CD4-positive, alpha-beta T cell treated with Interleukin-6 at 100 ng/mL for 8 hours (primary cell): ENCODE data around the gene WDR17.

Experiments
- DNase-seq: peaks from one replicate; pipeline ENCODE4 v3.0.0-alpha.2; 2020; ENCODE audit warnings: mixed read lengths, low spot score

Gene WDR17

DNA sequence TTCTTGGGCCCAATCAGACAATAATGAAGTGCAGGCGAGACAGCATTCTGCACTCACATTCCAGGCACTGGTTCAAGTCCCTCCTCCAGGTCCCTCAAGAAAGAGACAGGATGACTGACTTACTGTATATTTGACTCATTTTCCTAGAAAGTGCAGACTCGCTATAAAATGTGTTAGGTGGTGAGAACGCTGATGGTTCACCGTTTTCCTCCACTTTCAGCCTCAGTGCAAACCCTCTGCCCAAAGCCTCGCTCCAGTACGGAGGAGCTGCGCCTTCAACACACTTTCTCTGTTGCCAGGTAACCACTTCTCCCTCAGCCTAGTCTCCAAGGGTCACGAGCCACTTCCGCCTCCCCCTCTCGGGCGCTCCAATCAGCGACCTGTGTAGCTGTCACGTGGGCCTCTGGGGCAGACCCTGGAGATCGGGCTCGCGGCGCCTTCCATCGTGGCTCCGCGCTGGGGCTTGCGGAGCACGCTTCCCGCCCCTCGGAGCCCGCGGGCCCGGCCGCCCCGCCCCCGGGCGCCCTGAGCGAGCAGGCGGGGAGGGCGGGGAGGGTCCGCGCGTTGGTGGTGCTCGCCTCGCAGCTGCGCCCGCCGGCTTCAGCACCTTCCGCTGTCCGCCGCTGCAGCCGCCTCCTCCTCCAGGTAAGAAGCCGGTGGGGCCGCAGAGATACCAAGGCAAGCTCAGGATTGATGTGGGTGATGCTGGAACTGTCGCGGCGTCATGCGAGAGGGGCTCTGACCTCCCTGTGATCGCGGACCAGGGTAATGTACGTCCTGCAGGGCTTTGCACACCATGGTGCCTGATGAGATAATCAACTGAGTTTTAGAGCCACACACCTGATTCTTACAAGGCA is at the start of gene WDR17:
WDR17 (plus strand) TSS at position 407 of the 857 bp plus-strand sequence. CDS start 45,740 bp downstream, outside the sequence.
- DNase-seq: peak; percentile 75

DNA sequence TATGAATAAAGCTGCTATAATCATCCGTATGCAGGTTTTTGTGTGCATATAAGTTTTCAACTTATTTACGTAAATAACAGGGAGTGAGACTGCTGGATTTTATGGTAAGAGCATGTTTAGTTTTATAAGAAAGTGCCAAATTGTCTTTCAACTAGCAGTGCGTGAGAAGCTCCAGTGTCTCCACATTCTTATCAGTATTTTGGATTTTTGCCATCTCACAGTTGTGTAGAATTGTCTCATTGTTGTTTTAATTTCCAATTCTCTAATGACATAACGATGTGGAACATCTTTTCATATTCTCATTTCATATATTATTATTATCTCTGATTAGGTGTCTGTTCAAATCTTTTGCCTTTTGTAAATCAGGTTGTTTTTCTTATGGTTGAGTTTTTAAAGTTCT is 49.0 kb upstream of the WDR17 start:
- no peak for DNase-seq

DNA sequence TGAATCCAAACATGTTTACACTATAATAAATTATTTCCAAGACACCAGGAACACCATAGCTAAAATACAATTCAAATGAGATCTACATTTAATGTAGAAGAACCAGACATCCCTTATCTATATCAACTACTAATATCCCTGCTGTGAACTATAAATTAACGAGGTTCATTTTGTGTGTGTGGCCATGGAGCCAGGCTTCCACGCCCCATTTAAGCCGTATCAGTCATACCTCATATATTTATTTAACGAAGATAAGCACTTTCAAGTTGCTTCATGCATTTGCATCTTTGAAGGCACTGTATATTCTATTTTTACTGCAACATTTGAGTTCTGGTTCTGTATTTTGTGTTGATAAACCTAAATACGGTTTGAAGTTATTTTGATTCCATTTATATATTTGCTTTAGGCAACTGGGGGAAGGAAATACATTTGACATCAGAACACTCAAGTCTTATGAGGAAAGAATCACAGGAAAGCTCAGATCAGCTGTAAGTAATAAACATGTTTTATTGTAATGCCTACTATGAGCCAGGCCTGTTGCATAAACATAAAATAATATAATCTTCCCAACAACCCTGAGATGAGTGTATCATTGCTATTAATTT is 45.1 kb upstream of the WDR17 start:
- no peak for DNase-seq

DNA sequence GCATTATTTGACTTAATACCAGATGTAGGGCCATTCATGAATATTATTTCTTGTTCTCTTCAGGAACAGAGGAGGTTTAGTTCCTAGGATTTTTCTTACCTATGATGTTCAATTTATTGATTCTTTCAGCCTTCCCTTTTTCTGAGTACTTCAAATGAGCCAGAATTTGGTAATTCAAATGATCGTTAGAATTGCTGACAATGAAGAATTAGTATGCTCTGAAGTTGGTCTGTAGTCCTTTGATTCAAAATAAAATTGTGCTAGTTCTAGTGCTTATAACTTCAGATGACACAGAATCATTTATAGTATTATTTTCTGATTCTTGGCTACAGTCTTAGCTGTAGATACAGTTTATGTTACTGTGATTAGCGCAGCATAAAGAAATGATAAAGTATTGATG is 35.2 kb upstream of the WDR17 start:
- no peak for DNase-seq

DNA sequence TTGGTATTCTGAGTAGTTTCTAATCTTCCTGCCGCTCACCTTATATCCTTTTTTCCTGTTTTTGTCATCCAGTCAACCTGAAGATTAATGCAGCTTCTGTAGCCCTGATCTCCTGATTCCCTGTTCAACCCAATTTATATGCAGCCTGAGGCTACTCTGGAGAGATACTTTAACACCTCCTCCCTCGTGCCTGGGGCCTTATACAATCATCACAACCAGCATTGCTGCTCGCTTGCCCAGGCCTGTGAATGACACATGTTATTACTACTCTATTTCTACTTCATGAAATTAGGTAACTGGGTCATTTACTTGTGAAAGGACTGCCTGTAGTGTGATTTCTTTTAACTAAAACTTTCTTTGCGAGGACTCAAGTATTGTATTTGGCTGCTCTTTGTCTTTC is 33.7 kb upstream of the WDR17 start:
- DNase-seq: no peak

DNA sequence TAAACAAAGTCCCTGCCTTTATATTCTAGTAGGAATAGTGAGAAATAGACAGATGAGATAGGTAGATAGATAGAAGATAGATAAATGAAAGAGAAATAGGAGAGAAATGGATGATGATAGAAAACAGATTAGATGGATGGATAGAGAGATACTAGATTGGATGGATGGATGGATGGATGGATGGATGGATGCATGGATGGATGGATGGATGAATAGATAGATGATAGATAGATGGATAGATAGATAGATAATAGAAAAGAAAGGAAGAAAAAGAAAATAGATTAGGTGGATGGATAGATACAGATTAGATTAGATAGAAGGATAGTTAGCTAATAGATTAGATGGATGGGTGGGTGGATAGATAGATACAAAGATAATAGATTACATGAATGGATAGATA is 33.2 kb upstream of the WDR17 start:
- DNase-seq: no peak

DNA sequence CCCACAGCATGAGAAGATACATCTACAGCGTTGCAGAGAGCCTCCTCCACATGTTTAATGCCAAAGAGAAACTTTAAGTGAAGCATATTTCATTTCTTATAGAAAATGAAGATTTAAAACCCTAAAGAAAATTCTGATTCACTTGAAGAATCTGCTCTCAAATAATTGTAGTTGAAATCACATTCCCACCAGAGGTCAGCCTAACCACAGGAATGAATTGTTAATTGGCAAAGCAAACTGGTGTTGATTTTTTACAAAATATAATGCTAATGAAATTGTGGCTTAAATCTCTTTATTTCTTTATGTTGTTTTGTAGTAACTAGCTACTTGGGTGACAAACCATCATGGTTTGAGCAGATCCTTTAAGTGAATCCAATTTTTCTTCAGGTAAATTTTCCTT is 31.1 kb upstream of the WDR17 start:
- DNase-seq: peak; percentile 3

DNA sequence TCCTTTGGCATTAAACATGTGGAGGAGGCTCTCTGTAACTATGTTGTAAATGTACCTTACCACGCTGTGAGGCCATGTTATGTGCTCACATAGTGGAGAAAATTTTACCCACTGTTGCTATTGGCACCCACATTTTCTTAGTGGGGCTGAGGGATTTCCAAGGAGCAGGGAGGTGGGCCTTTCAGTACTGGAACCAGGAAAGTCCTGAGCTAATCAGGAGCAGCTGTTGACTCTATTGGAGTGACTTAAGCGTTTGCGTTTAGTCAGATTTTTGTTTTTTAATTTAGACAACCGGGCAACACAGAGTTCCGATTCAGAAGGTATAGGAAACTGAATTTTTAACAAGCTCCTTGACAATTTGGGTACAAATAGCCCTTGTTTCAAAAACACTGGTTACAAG is 30.7 kb upstream of the WDR17 start:
- no peak for DNase-seq

DNA sequence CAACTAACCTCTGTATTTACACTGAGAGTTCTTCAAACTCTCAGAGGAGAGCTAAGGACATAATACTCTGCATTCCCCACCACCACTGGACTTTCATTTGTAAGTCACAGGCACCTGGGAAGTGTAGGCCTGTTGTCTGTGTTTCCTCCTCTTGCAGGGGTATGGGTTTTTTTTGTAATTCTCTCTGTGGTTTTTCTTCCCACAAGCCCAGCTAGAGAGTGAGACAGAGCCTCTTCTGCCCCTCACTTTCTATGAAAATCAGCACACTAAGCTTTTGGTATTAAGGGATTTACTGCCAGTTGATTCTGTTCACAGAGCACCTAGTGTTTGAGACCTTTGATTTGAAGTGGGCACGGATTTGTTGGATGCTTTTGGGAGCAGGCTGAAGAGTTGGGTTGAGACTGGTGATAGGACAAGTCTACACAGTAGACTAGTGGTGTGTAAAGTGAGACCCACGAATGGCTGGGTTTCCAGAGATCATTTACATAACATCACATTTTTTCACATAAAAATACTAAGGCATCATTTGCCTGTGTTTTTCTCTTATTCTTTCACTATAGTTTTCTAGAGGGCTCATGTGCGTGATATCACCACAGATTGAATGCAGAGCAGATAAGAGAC is 28.9 kb upstream of the WDR17 start:
- DNase-seq: no peak

DNA sequence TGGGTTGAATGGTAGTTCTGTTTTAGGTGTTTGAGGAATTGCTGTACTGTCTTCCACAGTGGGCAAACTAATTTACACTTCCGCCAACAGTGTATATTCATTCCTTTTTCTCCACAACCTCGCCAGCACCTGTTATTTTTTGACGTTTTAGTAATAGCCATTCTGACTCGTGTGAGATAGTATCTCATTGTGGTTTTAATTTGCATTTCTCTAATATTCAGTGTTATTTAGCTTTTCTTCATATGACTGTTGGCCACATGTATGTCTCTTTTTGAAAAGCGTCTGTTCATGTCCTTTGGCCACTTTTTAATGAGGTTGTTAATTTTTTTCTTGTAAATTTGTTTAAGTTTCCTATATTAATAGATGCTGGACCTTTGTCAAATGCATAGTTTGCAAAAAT is 26.9 kb upstream of the WDR17 start:
- no peak for DNase-seq

DNA sequence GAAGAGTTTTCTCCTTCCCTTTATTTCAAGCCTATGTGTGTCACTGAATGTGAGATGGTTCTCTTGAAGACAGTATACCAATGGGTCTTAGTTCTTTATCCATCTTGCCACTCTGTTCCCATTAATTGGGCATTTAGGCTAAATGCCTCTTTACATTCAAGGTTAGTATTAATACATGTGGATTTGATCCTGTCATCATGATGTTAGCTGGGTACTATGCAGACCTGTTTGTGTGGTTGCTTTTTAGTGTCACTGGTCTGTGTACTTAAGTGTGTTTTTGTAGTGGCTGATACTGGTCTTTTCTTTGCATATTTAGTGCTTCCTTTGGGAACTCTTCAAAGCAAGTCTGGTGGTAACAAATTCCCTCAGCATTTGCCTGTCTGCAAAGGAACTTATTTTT is 23.4 kb upstream of the WDR17 start:
- no peak for DNase-seq

DNA sequence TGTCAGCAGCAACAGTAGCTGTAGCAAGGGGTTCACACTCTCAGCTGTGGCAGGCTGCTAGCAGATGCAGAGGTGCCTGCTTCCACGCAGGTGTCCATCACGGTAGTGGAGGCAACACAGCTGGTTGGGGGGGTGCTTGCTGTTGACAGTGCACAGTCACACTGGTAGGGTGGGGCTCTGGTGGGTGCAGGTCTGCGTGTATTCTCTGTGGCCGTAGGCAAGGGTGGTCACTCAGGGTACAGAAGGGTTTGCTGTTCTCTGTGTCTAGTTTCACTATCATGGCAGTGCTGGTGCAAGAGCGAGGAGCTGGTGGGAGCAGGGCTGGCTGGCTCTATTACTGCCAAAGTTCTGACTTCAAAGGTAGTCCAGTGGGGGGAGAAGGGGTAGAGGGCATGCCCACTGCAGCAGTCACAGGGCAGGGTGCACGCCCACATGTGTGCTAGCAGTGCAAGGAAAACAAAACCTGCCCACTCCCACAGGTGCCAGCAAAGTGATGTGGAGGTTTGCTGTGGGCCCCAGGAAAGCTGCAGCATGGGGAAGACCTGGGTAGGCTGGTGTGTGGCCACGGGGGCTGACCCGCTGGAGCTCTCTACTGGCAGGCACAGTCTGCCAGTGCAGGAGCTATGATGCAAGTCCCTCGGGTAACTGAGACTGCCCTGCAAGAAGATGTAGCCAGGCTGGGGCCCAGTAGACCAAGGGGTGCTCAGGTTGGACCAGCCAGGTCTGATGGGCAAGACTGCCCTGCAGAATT is 21.6 kb upstream of the WDR17 start:
- DNase-seq: no peak

DNA sequence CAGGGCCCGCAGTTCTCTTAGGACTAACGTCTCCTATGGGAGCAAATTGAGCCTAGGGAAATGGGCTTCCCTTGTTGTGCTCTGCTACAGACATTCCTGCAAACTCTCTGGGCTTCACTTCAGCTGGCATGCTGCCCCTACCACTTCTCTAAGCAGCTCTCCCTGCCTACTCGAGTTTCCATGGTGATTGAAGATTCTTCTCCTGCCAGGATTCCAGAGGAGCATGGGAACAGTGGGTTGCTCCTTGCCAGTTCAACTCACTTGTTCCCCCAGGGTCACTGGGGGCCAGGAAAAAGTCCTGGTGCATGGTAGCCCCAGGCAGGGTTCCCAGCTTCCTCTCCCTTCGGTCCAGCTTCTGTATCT is 21.1 kb upstream of the WDR17 start:
- DNase-seq: no peak

DNA sequence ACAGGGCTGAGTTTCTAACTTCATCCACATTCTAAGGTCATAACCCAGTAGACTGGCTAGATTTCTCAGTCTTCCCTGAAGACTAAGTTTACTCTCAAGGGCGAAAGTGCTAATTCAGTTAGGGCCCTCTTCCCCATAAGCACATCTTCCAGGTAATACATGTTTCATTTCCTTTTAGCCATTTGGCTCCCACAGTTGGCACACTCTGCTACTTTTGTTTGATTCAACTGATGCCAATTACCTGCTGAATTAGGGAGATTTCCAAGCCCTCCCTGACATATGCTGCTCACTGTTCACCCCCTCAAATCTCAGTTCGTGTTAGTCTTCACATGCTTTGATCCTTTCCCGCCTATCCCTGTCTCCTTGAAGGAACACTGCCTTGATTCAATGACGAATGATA is 17.0 kb upstream of the WDR17 start:
- no peak for DNase-seq

DNA sequence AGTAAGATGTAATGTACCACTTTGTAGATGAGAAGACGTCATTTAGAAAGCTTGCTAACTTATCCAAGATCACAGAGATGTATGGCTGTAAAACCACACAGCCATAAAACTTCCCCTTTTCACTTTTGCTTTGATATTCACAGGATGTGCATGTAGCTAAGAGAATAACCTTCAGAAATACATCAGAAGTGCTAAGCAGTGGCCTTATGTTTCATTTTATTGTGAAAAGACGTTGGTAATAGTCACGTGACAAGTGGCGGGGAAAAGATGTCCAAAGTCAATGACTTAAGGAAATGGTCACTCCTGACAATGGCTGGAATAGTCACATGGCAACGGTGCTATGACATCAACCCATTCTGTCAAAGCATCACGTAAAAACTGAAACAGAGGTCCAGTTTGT is 12.9 kb upstream of the WDR17 start:
- no peak for DNase-seq

DNA sequence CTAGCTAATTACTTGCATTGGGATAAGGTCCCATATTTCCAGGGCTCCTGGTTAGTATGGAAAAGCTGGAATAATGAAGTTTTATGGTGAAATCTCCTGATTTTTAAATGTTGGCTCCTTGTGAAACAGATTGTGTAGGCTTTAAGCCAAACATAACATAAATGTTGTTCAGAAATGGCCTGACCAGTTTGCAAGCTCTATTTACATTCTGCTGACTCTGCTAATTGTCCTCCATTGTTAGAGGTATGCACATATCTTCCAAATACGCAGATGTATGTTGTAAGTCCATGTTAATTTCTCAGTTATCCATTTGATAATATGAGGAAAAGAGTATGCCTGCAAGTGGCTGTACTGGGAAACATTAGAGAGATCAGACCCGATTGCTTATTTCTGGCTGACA is 11.9 kb upstream of the WDR17 start:
- DNase-seq: no peak

DNA sequence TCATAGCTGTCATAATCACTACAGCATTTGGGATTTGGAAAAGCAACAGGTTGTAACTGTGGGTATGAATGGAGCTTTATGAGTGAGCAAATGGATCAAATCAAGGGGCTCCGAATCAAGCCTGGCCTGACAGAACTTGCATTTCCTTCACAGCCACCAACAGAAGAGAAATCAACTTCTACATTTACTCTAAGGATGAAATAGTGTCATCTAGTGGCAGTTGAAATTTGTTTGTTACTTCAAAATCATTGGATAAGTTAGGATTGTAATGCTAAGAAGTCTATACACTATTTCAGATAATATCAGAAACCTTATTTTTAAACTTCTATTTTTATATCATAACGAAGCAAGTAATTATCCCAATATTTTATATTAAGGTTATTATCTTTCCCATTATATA is 10.7 kb upstream of the WDR17 start:
- DNase-seq: no peak

DNA sequence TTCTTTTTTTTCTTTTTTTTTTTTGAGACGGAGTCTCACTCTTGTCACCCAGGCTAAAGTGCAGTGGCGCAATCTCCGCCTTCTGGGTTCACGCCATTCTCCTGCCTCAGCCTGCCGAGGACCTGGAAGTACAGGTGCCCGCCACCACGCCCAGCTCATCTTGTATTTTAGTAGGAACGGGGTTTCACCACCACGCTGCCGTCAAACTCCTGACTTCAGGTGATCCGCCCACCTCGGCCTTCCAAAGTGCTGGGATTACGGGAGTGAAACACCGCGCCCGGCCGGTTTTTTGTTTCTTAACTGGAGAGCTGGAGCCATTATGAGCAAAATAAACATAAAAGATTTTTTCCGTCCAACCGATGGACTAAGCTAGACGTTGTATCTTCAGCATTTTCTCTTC is 1.9 kb upstream of the WDR17 start:
- DNase-seq: no peak

DNA sequence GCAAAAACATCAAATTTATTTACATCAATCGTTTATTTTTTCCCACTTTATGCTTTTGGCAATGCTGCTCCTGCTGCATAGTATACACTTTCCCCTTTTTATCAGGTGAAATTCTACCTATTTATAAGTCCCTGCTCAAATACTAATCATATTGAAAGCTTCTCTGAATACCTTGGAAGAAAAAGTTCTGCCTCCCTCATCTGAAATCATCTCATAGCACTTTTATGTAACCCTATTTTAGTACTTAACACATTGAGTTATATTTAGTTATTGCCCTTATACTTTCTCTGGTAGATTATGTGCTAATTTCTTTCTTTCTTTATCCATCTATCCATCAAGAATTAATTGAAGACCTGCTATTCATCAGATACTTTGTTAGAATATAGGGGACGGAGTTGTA is 1.1 kb upstream of the WDR17 start:
- no peak for DNase-seq

DNA sequence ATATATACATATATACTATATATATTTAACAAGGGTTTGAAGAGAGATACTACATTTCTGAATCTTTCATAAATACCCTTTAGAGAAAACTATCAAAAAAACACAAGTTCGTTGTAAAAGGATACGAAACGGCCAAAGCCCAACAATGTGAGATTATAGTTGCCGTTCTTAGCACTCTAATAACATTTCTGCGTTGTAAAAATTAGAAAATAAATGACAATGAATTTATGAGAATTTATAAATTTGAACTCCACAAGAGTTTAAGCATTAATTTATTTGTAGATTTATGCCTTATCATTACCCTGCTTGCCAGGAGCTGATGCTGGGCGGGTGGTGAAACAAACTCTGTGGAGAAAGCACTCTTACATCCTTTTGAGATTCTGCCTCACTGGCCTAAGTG is 1.1 kb downstream of the WDR17 start:
- no peak for DNase-seq

DNA sequence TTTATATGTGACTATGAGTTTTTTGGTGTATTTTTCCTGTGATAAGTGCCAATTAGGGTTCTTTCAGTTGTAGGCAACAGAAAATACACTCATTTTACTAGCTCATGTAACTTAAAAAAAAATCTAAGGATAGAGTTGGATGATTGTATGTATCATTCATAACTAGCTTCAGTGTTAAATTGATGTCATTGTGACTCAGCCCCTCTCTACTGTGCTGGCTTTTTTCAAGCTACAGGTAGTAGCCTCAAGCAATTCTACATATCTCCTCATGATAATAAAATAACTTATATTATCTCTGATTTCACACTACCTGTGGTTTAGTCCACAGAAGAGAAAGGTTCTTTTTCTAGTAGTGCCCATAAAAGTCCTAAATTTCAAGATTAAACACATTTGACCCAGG is 11.9 kb downstream of the WDR17 start:
- no peak for DNase-seq

DNA sequence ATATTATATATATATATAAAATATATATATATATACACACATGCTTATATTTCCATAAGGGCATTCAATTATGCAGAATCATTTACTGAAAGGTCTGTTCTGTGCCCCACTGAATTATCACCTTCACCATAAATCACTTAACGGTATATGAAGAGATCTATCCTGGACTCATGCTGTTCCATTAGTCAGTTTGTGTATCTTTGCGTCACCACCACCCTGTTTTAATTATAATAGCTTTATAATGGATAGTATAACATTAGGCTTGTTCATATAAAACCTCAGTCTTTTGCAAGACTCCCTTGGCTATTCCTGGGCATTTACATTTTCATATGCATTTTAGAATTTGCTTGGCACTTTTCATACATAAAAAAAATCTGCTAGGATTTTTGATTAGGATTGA is 19.1 kb downstream of the WDR17 start:
- no peak for DNase-seq

DNA sequence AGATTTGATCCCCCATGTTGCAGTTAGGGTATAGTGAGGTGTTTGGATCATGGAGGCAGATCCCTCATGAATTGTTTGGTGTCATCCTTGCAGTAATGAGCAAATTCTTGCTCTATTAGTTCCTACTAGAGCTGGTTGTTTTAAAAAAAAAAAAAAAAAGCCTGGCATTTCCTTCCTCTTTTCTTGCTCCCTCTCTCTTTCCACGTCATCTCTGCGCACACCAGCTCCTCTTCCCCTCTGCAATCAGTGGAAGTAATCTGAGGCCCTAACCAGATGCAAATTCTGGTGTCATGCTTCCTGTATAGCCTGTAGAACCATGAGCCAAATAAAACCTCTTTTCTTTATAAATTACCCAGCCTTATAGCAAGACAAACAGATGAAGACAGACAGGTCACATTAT is 24.5 kb downstream of the WDR17 start:
- no peak for DNase-seq
